Erythroblast (primary cell): ENCODE results near the gene RAD51B.

Source experiments
- DNase-seq, 2 experiments: peaks; one replicate each; lab custom pipeline; 2025; lab: John Stamatoyannopoulos, UW
- GATA1 ChIP-seq: IDR thresholded peaks from 2 replicates; pipeline ENCODE4 v1.6.1; 2011; ENCODE audit warnings: low read depth, mild to moderate bottlenecking, control low read depth, low read length, moderate library complexity
- POLR2A ChIP-seq: IDR thresholded peaks from 2 replicates; pipeline ENCODE4 v1.6.1; 2011; ENCODE audit warnings: mild to moderate bottlenecking, low read length

RAD51B gene

GRCh38 chr14:68158640-68159039, 339.1 kb downstream of the RAD51B start:
- TF ChIP-seq GATA1 (no peak), POLR2A (no peak)
- no peak for DNase-seq

- no peak for DNase-seq
- TF ChIP-seq POLR2A: no peak
- no peak for TF ChIP-seq GATA1
Observed at GRCh38 chr14:68159701-68160633, 340.4 kb downstream of the RAD51B start.

- TF ChIP-seq POLR2A (no peak), GATA1 (no peak)
- DNase-seq: no peak
Observed at GRCh38 chr14:68160779-68161546, 341.4 kb downstream of the RAD51B start.

GRCh38 chr14:68162887-68163286, 343.3 kb downstream of the RAD51B start:
- no peak for TF ChIP-seq POLR2A
- no peak for TF ChIP-seq GATA1
- no peak for DNase-seq

GRCh38 chr14:68164711-68165113, 345.1 kb downstream of the RAD51B start:
- DNase-seq: no peak
- TF ChIP-seq POLR2A (no peak), GATA1 (no peak)

- TF ChIP-seq POLR2A (no peak), GATA1 (no peak)
- no peak for DNase-seq
Observed at GRCh38 chr14:68165274-68165843, 345.8 kb downstream of the RAD51B start.

- TF ChIP-seq POLR2A (no peak), GATA1 (no peak)
- no peak for DNase-seq
Observed at GRCh38 chr14:68166731-68167382, 347.3 kb downstream of the RAD51B start.

- no peak for TF ChIP-seq GATA1
- no peak for TF ChIP-seq POLR2A
- DNase-seq: no peak
Observed at GRCh38 chr14:68167383-68168087, 348.0 kb downstream of the RAD51B start.

GRCh38 chr14:68168460-68169109, 349.0 kb downstream of the RAD51B start:
- TF ChIP-seq GATA1 (no peak), POLR2A (no peak)
- no peak for DNase-seq

- no peak for DNase-seq
- TF ChIP-seq GATA1 (no peak), POLR2A (no peak)
Observed at GRCh38 chr14:68172216-68172615, 352.6 kb downstream of the RAD51B start.

- no peak for DNase-seq
- TF ChIP-seq POLR2A (no peak), GATA1 (no peak)
Observed at GRCh38 chr14:68172627-68173026, 353.0 kb downstream of the RAD51B start.

GRCh38 chr14:68173227-68173972, 353.8 kb downstream of the RAD51B start:
- TF ChIP-seq POLR2A (no peak), GATA1 (no peak)
- DNase-seq: no peak
